ENCODE data around the gene OR2S2.
A peak's percentile ranks its signal among the peaks of the same experiment; 100 is the strongest.
"Not testable (repeated sequence)": the region's sequence is repeated elsewhere in the genome, so short reads cannot be mapped to it uniquely, and the experiment has no call there.

OR2S2 gene

DNA sequence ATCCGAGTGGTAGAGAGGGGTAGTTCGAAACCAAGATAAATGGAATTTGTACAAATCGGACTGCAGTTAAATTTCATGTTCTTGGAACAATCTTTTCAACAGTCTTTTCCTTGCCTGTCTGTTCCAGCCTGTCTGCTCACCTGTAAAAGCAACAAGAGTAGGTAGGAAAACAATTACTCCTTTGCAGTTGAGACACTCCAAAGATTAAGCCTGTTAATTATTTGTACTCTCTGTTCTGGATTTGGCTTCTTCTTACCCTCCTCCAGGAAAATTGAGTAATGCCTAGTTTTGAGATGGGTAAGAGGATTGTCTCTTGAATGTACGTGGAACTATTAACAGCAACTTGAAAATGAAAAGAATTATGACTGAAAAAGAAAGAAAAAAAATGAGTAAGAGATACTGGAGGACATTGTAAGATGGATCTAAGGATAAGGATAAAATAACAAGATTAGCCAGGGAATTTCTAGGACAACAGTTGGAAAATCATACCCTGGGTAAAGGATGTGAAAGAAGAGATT lies 24.3 kb downstream of the OR2S2 start:
- DNase-seq (ENCODE audit: low spot score) = no peak

DNA sequence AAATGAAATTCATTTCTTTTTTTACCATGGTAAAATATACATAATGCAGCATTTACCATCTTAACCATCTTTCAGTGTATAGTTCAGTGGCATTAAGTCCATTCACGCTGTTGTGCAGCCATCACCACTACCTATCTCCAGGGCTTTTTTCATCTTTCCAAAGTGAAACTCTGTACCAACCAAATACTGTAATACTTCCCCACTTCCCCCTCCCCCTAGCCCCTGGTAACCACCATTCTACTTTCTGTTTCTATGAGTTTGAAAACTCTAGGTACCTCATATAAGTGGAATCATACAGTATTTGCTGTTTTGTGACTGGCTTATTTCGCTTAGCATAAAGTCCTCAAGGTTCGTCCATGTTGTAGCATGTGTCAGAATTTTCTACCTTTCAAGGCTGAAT lies 25.2 kb downstream of the OR2S2 start:
- DNase-seq (ENCODE audit: low spot score) = no peak

DNA sequence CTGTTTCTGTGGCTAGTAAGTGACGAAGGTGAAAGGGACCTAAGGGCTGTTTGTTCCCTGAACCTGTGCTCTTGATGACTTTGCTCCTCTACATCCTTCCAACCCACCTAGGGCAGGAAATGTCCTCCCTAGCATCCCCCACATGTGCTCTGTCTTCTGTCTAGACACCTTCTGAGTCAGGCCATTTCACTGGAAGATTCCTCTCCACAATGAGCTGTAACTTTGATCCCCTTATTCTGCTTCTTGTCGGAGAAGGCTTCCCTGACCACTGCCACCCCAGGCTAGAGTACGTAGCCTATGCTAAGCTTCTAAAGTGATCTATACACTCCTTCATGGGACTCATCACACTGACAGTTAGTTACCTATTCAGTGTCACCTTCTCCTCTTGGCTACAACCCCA lies 27.0 kb downstream of the OR2S2 start:
- no peak for DNase-seq (ENCODE audit: low spot score)

DNA sequence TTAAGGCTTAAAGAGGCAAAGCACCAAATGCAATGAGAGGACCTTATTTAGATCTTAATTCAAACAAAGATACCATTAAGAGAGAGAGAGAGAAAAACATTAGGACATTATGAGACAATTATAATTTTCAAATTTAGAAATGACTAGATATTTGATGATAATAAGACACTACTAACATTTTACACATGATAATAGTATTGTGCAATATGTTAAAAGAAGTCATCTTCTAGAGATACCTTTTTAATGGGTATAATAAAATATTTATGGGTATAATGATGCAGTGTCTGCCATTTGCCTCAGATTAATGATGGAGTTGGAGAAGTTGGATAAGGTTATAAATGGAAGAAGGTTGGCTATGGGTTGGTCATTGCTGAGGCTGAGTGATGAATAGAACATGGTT lies 27.4 kb downstream of the OR2S2 start:
- no peak for DNase-seq (ENCODE audit: low spot score)

DNA sequence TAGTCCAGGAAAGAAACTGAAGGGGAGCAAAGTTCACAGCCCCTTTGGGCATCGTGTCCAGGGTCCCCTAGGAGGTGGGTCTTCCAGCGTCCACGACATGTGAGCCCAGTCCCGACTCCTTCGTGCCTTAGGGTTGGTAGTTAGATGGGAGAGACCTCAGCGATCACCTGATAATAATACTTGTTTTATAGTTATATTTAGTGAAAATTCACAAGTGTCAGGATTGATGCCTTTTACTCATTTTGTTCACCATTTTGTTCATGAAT lies 28.6 kb downstream of the OR2S2 start:
- no peak for DNase-seq (ENCODE audit: low spot score)

DNA sequence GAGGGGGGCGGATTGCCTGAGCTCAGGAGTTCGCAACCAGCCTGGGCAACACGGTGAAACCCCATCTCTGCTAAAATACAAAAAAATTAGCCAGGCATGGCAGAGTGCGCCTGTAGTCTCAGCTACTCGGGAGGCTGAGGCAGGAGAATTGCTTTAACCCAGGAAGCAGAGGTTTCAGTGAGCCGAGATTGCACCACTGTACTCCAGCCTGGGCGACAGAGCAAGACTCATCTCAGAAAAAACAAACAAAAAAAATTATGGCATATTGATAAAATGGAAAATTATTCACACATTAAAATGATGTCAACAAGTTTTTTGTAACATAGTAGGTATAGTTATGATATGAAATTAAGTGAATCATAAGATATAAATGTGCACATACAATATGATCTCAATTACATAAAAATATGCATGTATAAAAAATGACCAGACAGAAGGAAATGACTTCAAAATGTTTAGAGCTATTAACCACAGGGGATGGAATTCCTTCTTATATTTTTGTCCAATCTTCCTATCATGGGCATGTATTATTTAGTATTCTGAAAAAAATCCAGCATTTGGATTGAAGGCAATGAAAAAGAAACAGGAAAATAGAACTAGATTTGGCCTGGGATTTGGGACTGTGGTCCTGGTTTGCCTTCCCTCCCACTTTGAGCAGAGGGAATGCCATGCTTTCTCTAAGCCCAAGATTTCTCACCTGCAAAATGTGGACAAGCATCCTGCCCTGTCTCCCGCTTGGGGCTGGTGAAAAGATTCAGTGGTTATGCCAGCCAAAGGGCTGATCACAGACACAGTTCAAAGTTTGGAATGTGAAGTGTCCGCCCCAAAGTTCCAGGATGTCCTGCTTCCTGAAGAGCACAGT lies 29.1 kb downstream of the OR2S2 start:
- DNase-seq (ENCODE audit: low spot score) = no peak

DNA sequence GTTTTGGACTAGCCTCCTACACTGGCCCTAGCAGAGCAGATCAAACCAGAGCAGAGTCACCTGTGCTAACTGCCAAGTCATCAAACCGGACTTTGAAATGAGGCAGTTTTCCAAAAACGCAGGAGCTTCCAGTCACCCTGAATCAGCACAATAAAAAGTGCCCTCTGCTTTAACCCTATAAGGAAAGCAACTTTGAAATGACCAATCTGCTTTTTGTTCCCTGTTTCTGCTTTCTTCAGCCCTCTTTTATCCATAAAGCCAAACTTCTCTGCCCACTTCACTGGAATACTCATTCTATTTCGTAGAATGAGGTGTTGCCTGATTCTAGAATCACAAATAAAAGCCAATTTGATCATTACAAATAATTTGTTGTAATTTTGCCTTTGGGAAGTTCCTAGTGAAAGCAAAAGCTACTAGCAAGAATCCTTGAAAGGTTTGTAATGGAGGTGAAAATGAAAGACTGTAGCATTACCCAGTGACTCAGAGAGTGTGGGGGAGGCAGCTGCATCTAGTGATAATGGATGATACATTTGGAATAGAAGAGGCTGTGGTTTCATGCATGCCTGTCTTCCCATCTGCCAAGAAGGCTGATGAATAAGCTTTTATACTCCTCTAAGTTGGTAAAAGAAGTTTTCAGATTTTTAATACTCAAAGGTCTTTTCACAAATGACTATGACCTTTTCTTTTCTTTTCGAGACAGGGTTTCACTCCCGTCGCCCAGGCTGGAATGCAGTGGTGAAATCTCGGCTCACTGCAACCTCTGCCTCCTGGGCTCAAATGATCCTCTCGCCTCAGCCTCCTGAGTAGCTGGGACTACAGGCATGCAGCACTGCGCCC lies 33.8 kb downstream of the OR2S2 start:
- peak; percentile 89 for DNase-seq (ENCODE audit: low spot score)

DNA sequence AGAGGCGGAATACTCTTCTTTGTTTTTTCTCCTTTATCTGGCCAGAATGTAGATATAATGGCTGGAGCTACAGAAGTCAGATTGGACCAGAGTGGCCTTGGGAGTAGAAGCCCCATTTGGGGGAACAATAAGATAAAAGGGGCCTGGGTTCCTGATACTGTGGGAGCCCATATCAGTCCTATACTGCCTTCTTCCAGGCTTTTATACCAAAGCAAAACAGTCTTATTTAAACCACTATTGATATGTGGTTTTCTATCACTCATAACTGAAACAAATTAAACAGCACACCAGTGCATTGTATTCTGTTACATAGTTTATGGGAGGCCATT lies 34.4 kb downstream of the OR2S2 start:
- DNase-seq (ENCODE audit: low spot score) = no peak

DNA sequence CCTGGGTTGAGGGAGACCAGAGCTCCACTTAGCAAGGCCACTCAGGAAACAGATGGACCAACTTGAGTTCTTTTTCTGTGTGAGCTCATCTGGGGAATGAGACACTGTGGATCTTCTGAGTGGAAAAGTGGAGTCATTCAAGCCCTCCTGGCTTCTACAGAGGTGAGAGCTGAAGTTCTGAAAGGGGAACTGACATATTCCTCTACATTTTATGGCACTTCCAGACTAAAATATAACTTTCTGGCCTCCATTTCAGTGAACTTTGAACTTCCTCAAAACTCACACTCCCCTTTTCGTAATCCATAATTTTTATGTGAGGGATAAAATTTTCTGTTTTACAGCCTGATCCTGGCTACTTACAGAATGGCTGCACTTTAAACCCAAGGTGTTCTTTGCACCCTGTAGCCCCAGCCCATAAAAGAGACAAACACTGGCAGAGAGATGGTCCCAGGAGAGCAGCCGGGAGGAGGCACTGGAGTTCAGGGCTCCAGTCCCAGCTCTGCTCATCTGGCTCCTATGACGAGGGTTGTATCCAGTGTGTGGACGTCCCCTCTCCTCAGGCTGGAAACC lies 37.8 kb downstream of the OR2S2 start:
- DNase-seq (ENCODE audit: low spot score) = no peak

DNA sequence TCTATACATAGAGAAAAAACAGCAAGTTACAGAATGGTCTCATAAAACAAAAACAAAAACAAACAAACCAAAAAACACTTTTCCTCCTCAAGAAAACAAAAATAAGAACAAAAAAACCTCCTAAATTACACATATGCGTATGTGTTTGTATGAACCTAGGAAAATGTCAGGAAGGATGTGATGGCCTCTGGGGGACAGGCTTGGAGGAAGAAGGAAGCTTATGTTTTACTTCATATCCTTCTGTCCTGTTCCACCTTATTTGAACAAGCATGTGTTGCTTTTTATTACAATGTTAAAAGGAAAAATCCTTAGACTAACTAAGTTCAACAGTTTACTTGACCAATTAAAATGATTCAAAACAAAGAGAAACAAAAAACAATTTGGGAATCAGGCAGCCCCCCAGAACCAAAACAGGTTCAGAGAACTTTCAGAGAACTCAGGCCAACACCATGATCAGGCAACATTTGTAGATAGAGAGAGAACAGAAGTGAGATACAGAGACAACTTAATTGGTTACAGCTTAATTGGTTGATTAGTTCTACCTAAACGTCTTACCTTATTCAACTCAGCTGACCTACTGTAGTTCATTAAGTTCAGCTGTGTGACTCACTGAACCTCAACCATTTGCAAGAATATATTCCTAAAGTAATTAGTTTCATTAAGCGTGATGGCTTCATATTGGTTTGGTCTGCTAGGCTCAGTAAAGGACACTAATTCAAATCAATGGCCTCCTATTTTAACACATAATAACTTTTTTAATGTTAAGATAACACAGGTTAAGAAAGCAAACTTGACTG lies 38.5 kb downstream of the OR2S2 start:
- no peak for DNase-seq (ENCODE audit: low spot score)

DNA sequence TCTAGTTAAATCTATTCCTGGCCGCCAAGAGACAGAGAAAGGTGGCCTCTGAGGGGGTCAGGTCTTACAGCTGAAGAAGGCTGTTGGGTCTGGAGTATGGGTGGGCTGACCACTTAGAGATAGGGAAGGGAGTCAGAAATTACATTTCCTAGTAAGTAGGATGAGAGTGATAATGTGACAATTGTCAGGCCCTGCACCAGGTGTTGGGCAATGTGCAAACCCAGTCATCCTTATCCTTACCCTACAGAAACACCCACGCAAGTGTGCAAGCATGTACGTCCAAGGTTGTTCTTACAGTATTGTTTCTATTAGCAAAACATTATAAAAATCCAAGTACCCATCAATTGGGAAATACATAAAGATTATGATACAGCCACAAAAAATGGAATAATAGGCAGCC lies 39.2 kb downstream of the OR2S2 start:
- no peak for DNase-seq (ENCODE audit: low spot score)

DNA sequence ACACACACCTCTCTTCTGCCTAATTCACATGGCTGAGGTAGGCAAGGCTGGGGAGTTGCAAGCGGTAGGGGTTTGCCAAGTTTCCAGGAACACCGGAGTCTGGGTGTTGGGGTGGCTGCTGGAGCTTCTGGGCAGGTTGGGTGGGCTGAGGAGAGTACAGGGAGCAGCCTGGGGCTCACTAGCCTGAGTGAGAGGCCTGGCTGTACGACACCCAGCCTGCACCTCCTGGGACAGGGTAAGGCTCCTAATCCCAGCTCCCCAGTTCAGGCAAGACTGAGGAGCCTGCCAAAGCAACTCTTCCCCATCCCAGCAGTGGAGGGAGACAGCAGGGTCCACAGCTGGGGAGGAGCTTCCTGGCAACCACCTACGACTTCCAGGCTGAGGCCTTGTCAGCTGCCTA lies 40.7 kb downstream of the OR2S2 start:
- DNase-seq (ENCODE audit: low spot score) = no peak

DNA sequence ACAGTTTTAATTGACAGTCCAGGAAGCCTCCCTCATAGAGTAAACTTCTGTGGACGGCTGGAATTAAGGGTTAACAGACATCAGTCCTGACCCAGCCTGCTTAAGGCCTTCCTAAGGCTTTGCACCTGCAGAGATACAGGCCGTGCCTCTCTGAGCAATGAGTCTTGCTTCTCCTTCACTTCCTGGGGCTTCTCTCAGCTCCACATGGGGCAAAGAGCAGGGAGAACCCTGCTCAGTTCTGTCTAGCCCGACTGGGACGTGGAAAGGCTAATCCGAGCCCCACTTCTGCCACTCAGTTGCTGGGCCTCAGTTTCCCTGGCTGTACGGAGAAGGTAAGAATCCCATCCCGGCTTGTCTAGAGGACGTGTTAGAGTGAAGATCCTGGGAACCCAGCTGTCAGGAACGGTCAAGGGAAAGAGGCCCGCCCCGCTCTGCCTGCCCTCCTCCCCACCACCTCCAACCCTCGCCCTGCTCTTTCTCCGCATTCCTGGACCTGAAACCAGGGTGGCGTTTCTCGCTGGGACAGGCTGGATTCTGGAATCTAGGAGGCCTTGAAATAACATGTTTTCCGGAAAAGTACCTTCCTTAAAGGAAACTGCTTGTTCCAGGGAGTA lies 42.2 kb downstream of the OR2S2 start:
- no peak for DNase-seq (ENCODE audit: low spot score)

DNA sequence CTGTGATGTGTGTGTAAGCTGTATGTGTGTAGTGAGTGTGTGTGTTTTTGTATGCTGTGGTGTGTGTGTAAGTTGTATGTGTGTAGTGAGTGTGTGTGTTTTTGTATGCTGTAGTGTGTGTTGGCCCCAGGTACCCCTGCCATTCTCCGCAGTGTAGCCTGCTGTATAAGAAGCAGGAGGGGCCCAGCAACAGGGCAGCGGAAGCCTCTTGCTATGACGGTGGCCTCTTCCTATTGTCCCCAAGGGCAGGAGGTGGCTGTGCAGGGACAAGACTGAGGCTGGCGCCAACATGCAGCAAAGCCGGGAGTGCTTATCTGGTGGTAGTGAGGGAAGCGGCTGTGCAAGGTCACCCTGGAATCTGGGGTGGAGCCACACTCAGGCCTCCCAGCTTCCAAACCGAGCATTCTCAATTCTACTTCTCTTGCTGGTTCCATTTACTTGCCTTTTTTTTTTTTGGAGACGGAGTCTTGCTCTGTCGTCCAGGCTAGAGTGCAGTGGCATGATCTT lies 43.6 kb downstream of the OR2S2 start:
- peak; percentile 45 for DNase-seq (ENCODE audit: low spot score)

DNA sequence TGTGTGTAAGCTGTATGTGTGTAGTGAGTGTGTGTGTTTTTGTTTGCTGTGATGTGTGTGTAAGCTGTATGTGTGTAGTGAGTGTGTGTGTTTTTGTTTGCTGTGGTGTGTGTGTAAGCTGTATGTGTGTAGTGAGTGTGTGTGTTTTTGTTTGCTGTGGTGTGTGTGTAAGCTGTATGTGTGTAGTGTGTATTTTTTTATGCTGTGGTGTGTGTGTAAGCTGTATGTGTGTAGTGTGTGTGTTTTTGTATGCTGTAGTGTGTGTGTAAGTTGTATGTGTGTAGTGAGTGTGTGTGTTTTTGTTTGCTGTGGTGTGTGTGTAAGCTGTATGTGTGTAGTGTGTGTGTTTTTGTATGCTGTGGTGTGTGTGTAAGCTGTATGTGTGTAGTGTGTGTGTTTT lies 44.5 kb downstream of the OR2S2 start:
- not testable (repeated sequence) for DNase-seq (ENCODE audit: low spot score)

DNA sequence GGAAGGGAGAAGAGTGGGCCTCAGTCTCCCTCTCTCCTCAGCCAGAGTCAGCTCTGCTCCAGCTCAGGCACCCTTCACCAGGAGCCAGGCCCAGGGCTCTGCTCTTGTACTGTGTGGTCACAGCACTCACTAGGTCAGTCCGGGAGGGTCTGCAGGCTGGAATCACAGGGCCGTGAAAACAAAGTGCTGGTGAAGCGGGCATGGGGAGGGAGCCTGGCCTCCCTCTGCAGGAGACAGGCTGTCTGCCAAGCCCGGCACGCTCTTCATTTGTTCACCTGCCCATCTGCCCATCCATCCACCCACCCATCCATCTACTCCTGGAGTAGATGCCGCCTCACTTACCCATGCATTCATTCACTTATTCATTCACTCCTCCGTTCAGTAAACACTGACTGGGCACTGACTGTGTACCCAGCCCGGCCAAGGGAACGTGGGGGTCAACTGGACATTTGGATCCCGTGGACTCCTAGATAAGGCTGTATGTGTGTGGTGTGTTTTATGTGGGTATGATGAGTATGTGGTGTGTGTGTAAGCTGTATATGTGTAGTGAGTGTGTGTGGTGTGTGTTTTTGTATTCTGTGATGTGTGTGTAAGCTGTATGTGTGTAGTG lies 45.1 kb downstream of the OR2S2 start:
- DNase-seq (ENCODE audit: low spot score) = no peak

DNA sequence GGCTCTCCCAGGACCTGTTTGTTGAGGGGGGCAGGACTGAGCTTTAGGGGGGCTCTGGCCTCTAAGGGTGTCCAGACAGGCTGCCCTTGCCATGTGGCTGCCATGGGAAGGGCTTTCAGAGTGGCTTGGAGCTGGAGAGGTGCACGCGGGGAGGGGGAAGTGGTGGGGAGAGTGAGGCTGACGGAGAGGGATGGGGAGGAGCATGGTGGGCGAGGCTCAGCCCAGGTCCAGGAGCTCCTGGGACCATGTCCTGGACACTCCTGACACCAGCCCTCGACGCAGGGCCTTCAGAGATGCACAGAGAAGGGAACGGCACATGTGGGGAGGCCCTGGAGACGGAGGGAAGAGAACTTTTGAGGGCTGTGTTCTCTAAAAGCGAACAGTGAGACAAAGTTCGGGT lies 46.3 kb downstream of the OR2S2 start:
- no peak for DNase-seq (ENCODE audit: low spot score)

DNA sequence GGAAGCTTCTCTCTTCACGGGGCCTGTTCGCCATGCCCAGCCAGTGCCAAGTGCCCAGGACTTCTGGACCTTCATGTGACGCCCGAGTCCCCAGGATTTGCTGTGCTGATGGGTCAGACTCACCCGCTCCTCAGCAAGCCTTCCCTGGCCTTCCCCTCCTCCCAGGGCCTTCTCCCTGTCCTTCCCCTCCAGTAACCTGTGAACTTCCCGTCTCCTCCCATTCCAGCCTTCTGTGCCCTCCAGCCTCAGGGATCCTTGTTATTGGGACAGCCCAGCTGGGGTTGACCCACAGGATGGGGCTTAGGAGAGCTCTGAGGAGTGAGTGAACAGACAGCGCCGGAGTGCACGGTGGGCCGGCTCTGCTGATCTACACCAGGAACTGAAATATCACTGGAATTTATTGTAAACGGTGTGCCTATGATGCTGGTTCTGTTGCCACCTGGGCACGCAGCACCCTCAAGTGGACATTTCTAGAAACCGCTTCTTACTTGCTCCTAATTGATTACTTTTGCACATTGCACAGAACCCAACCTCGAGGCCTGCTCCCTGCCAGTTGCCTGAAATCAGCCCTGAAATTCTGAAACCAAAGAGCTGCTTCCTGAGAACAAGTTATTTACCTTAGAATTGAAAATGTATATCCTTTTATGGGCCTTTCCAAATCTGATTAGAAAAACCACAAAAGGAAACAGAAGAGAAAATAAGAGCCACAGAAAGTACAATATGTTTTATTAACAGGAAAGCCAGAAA lies 47.2 kb downstream of the OR2S2 start:
- peak; percentile 63 for DNase-seq (ENCODE audit: low spot score)

DNA sequence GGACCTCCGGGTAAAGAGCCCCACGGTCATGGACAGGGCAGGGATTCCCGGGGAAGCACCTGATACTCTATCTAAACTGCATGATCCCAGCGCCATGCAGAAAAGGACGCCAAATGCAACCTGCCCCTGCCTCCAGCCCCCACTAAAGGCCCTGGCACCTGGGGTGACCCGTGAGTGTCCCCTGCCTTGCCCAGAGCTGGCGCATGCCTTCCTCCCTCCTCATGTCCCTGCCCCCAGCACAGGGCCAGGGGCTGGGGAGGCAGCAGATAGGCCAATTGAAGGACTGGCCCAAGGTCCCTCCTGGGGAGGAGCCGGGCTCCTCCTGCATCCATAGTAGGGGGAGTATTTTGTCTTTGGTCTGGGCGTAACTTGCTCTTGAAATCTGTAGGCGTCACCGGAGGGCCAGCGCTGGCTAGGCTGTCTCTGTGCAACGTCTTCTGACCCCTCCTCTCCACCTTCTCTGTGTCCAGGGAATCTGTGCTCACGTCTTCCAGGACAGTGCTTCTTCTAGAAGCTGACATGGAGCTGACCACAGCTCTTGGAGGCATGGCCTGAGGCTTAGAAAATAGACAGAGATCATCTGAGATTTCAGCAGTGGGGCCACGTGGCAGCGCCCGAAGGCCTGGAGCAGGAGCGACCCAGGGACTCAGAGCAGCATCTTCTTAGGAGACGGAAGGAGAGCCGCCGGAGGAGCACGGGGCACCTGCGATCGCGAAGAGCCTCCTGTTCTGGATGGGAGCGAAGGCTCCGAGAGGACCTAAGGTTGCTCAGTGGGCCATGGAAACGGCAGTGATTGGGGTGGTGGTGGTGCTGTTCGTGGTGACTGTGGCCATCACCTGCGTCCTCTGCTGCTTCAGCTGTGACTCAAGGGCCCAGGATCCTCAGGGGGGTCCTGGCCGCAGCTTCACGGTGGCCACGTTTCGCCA lies 48.0 kb downstream of the OR2S2 start:
- no peak for DNase-seq (ENCODE audit: low spot score)

All from AG20443 (cell line).